Stimulated activated CD8-positive, alpha-beta memory T cell treated with anti-CD3 and anti-CD28 coated beads, Interleukin-2, amount 100 ng/mL, for 1 hour (primary cell): ENCODE results near the gene CRB3.
"Not testable (repeated sequence)": the region's sequence is repeated elsewhere in the genome, so short reads cannot be mapped to it uniquely, and the experiment has no call there.

ENCODE experiments used
- DNase-seq, 2 donors: peaks; one replicate each; pipeline ENCODE4 v3.0.0-alpha.2; 2020; ENCODE audit warnings: low read depth in 2 of 2

Gene CRB3

GRCh38 chr19:6491802-6492592 lies 27.9 kb downstream of the CRB3 start:
- DNase-seq, result no peak

GRCh38 chr19:6494438-6495036 lies 30.5 kb downstream of the CRB3 start:
- no peak for DNase-seq

- no peak for DNase-seq
Measured at GRCh38 chr19:6495947-6496346, 31.9 kb downstream of the CRB3 start.

DNA sequence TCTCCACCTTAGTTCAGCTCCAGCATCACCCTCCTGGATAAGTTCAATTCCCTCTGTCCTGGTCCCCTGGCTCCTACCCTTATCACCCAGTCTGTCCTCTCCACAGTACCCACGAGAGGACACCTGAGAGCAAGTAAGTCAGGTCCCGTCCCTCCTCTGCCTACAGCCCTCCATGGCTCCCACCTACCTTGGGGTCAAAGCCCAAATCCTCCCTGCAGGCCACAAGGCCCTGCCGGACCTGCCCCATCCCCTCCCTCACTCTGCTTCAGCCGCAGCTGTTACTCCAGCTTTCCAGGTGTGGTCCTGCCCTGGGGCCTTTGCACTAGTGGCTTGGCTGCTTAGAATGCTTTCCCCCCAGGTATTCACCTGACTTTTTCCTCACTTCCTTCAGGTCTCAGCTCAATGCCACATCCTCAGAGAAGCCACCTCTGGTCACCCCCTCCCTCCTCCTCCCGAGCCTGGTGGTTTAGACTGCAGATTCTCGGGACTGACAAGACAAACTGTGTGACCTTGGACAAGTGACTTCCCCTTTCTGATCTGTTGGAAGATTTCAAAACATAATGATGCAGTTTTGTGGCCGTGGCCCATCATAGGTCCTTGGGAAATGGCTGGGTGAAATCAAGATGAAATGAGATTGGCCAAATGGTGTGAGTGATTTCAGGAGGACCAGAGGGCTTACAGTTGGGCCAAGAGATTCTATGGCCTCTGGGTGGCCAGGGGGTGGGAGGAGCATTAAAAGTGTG lies 34.4 kb downstream of the CRB3 start:
- no peak for DNase-seq

GRCh38 chr19:6499052-6499790 lies 35.1 kb downstream of the CRB3 start:
- DNase-seq, result no peak

GRCh38 chr19:6500837-6501739 lies 37.0 kb downstream of the CRB3 start:
- no peak for DNase-seq

DNA sequence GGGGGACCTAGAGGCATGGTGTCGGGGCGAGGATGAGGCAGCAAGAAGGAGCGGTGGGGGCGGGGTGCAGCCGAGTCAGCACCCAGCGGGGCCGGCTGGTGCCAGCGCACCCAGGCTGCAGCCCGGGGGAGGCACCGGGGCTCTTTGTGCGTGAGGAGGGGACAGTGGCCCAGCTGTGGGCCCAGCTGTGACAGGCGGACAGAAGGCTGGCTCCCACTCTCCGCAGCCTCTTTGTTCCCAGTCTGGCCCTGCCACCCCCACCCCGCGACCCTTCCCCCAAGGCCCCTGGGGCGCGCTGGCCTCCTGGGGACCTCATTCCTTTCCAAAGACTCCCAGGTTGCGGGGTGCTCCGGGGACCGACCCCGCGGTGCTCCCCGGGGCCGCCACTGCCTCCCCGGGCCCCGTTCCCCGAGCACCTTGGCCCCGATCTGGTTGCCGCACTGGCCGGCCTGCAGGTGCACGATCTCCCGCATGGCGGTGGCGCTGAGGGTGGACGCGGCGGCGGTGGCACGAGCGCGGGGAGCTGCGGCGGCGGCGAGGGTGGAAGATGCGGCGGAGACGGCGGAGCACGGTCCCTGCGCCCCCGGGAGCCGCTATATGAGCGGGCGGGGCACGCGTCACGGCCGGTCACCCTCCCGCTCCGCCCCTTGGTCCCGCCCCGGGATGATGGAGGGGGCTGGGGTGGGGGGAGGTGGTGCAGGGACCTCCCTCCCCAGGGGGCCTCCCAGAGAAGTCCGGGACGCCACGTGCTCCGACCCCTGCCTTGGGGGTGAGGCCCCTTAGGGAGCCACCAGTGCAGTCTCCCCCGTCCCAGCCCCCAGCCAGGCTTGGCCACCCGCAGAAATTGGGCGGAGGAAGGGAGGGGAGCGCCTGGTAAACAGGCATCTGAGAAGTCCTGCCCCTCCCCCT lies 37.9 kb downstream of the CRB3 start, which contains the start of gene TUBB4A:
TSS of gene TUBB4A (minus strand) at position 570 of the 909 bp plus-strand sequence. CDS start at position 473, 97 bp downstream.
- peak in 1 of 2 donors; percentile 11 for DNase-seq

- no peak for DNase-seq
Measured at GRCh38 chr19:6503407-6504201, 39.5 kb downstream of the CRB3 start.

GRCh38 chr19:6508028-6508771 lies 44.1 kb downstream of the CRB3 start:
- not testable (repeated sequence) for DNase-seq

DNA sequence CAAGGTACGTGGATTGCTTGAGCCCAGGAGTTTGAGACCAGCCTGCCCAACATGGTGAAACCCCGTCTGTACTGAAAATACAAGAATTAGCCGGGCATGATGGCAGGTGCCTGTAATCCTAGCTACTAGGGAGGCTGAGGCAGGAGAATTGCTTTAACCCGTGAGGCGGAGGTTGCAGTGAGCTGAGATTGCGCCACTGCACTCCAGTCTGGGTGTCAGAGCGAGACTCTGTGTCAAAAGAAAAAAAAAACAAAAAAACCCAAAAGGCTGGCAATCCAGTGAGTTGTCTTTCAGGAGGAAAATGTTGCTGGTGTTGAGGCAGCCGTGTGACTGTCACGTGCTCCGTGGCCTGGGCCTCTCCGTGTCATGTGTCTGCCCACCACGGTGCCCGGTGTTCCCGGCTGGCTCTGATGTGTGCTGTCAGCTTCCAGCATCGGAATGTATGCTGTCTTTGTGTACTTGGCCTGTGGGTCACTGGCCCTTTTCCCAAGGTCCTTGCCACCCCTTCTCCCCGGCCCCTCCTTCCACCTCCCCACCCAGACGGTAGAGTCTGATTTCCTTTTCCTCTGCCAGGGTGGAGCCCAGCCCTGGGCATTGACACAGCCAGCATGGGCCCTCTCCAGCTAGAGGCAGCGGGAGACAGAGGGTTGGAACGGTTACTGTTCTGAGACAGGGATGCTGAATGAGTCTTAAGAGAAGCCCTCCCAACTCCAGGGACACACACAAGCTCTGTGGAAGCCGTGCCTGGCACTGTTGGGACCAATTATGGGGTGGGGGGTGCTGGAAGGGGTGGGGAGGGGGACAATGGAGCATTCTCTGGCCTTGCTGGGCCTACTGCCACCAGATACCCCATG lies 45.3 kb downstream of the CRB3 start:
- DNase-seq, result no peak

GRCh38 chr19:6510618-6511017 lies 46.5 kb downstream of the CRB3 start:
- no peak for DNase-seq

DNA sequence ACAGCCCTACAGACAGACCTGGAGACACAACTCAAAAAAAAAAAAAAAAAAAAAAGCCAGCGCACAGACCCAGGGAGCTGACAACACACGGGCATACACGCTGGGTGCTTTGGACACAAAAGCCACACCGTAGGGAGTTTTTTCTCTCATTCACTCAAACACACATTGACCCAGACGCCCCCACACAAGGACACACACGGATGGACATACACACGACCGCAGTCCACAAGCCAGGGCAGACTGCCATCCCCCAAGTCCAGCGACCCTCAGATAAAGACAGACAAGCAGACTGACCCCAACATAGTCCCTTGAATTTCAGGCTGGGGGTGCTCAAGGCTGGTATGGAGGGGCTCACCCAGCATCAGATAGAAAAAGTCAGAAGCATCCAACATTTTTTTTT lies 50.0 kb downstream of the CRB3 start:
- no peak for DNase-seq

- DNase-seq, result no peak
Measured at GRCh38 chr19:6514926-6515544, 51.0 kb downstream of the CRB3 start.

DNA sequence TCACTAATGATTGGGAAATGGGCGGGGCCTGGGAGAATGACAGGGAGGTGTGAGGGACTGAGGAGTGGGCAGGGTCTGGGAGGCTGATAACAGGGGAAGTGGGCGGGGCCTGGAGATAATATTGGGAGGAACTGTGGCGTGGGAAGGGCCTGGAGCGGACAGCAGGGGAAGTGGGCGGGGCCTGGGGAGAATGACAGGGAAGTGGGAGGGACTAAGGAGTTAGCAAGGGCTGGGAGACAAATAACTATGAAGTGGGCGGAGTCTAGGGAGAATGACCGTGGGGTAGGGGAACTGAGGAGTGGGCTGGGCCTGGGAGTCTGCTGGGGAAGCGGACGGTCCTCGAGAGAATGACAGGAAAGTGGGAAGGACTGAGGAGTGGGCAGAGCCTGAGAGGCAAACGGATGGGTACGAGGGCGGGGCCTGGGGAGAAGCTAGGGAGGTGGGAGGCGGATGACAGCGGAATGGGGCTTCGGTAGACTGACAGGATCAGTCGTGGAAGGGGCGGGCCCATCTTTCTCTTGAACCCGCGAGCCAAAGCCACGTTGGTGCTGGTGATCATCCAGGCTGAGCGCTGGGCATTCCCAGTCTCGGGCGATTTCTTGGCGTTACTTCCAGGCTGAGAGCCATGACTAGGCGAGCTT lies 52.1 kb downstream of the CRB3 start:
- peak in 1 of 2 donors; percentile 46 for DNase-seq
